Measurements from ENCODE around the gene SLC23A3. TPM values are rescaled to one million over a fixed set of nuclear protein-coding genes. Genes with fewer than 3 reads are reported as not detected.

SLC23A3 gene
- total and polyA plus RNA-seq, 4 donors = 0.23 to 2.4 (median 0.66) TPM

GRCh38 chr2:219112651-219113338, 57.0 kb downstream of the SLC23A3 start:
- Histone ChIP-seq H3K4me1 (ENCODE audit: control insufficient read depth in 4 of 4, insufficient read depth in 4 of 4, low read length in 3 of 4) (peaks cover 5 to 57% (median 34%) of the 10 kb centered on the region in 4 donors), H3K27me3 (ENCODE audit: control insufficient read depth in 4 of 4, insufficient read depth in 4 of 4, low read length in 3 of 4) (no peaks in the 10 kb centered on the region), H3K4me3 (ENCODE audit: low read depth in 1 of 3, low read length in 3 of 3) (no peak overlapping the region), H3K9me3 (ENCODE audit: control insufficient read depth in 4 of 4, low read length in 3 of 4) (no peaks in the 10 kb centered on the region), H3K27ac (ENCODE audit: low read depth in 1 of 2, low read length in 2 of 2) (peak overlapping the region in 1 of 2 donors; percentile 87), H3K36me3 (ENCODE audit: control insufficient read depth in 4 of 4, insufficient read depth in 3 of 4, low read depth in 1 of 4, low read length in 3 of 4) (no peaks in the 10 kb centered on the region), H3K9ac (ENCODE audit: low read depth in 1 of 2, low read length in 2 of 2) (no peak overlapping the region)
- no peak for TF ChIP-seq NR2F2 (IDR thresholded peaks at IDR 0.05)
- TF ChIP-seq RAD21 (IDR thresholded peaks at IDR 0.05) = no peak
- no peak for TF ChIP-seq MAX (IDR thresholded peaks at IDR 0.05)
- TF ChIP-seq RXRA (IDR thresholded peaks at IDR 0.05) = no peak
- whole genome bisulfite sequencing = 61% methylated on average over 9 of the region's 9 CpGs
- DNase-seq (ENCODE audit: low spot score) = no peak

- no peaks in the 10 kb centered on the region for H3K27me3 ChIP-seq (ENCODE audit: control insufficient read depth in 4 of 4, insufficient read depth in 4 of 4, low read length in 3 of 4)
- H3K4me1 ChIP-seq (ENCODE audit: control insufficient read depth in 4 of 4, insufficient read depth in 4 of 4, low read length in 3 of 4) = peaks cover 5 to 49% (median 27%) of the 10 kb centered on the region in 4 donors
- DNase-seq (ENCODE audit: low spot score) = no peak
- H3K4me3 ChIP-seq (ENCODE audit: low read depth in 1 of 3, low read length in 3 of 3) = no peak overlapping the region
- H3K27ac ChIP-seq (ENCODE audit: low read depth in 1 of 2, low read length in 2 of 2) = peak overlapping the region; percentile 79 to 87
- no peaks in the 10 kb centered on the region for H3K36me3 ChIP-seq (ENCODE audit: control insufficient read depth in 4 of 4, insufficient read depth in 3 of 4, low read depth in 1 of 4, low read length in 3 of 4)
- TF ChIP-seq FOXA2 (IDR thresholded peaks at IDR 0.05) (no peak), JUND (IDR thresholded peaks at IDR 0.05) (no peak), ZBTB33 (IDR thresholded peaks at IDR 0.05) (no peak), REST (IDR thresholded peaks at IDR 0.05) (no peak)
- no peak overlapping the region for H3K9ac ChIP-seq (ENCODE audit: low read depth in 1 of 2, low read length in 2 of 2)
- no peaks in the 10 kb centered on the region for H3K9me3 ChIP-seq (ENCODE audit: control insufficient read depth in 4 of 4, low read length in 3 of 4)
- 57% methylated on average over 2 of the region's 2 CpGs for WGBS
Observed at GRCh38 chr2:219112062-219112406, 57.8 kb downstream of the SLC23A3 start.

Other genes with a start within 250 kb of the SLC23A3 start
- gene CDK5R2, start 210.4 kb downstream of the SLC23A3 start, total RNA-seq = not detected
- not detected for gene CDK5R2, start 210.4 kb downstream of the SLC23A3 start, polyA plus RNA-seq
- not detected for gene FEV, start 184.8 kb downstream of the SLC23A3 start, total RNA-seq
- not detected for gene FEV, start 184.8 kb downstream of the SLC23A3 start, polyA plus RNA-seq
- not detected for gene CRYBA2, start 176.6 kb downstream of the SLC23A3 start, total RNA-seq
- not detected for gene CRYBA2, start 176.6 kb downstream of the SLC23A3 start, polyA plus RNA-seq
- not detected for gene CFAP65, start 128.5 kb downstream of the SLC23A3 start, total RNA-seq
- gene CFAP65, start 128.5 kb downstream of the SLC23A3 start, polyA plus RNA-seq = not detected
- gene IHH, start 109.1 kb downstream of the SLC23A3 start, total RNA-seq = 1 to 10 TPM in 1 of 2 donors, under 1 TPM in 1; 0.75 to 2.4 TPM
- under 1 TPM; 0.51 to 0.82 TPM for gene IHH, start 109.1 kb downstream of the SLC23A3 start, polyA plus RNA-seq
- gene NHEJ1, start 9.2 kb downstream of the SLC23A3 start, total RNA-seq = 10 to 100 TPM; 11.8 to 13.5 TPM
- gene NHEJ1, start 9.2 kb downstream of the SLC23A3 start, polyA plus RNA-seq = 1 to 10 TPM; 6.1 to 8.0 TPM
- 10 to 100 TPM; 16.5 to 39.8 TPM for gene CNPPD1, start 6.9 kb upstream of the SLC23A3 start, total RNA-seq
- gene CNPPD1, start 6.9 kb upstream of the SLC23A3 start, polyA plus RNA-seq = 10 to 100 TPM; 16.7 to 26.5 TPM
- 10 to 100 TPM; 34.1 to 41.2 TPM for gene RETREG2, start 8.2 kb upstream of the SLC23A3 start, total RNA-seq
- 10 to 100 TPM; 21.7 to 42.8 TPM for gene RETREG2, start 8.2 kb upstream of the SLC23A3 start, polyA plus RNA-seq
- 10 to 100 TPM; 19.6 to 29.8 TPM for gene ZFAND2B, start 36.8 kb upstream of the SLC23A3 start, total RNA-seq
- 10 to 100 TPM; 21.9 to 53.8 TPM for gene ZFAND2B, start 36.8 kb upstream of the SLC23A3 start, polyA plus RNA-seq
- 10 to 100 TPM; 27.5 to 96.1 TPM for gene ABCB6, start 48.9 kb upstream of the SLC23A3 start, total RNA-seq
- 10 to 100 TPM; 19.0 to 68.1 TPM for gene ABCB6, start 48.9 kb upstream of the SLC23A3 start, polyA plus RNA-seq
- 10 to 100 TPM; 44.7 to 68.1 TPM for gene ATG9A, start 59.6 kb upstream of the SLC23A3 start, total RNA-seq
- gene ATG9A, start 59.6 kb upstream of the SLC23A3 start, polyA plus RNA-seq = 10 to 100 TPM; 24.3 to 31.1 TPM
- gene ANKZF1, start 59.8 kb upstream of the SLC23A3 start, total RNA-seq = 10 to 100 TPM; 15.5 to 30.6 TPM
- 10 to 100 TPM in 1 of 2 donors, 1 to 10 TPM in 1; 9.0 to 25.5 TPM for gene ANKZF1, start 59.8 kb upstream of the SLC23A3 start, polyA plus RNA-seq
- 1 to 10 TPM; 2.8 to 5.2 TPM for gene GLB1L, start 75.4 kb upstream of the SLC23A3 start, total RNA-seq
- 1 to 10 TPM; 2.3 TPM for gene GLB1L, start 75.4 kb upstream of the SLC23A3 start, polyA plus RNA-seq
- 10 to 100 TPM; 14.8 to 44.3 TPM for gene STK16, start 75.5 kb upstream of the SLC23A3 start, total RNA-seq
- gene STK16, start 75.5 kb upstream of the SLC23A3 start, polyA plus RNA-seq = 10 to 100 TPM in 1 of 2 donors, 1 to 10 TPM in 1; 5.8 to 32.5 TPM
- under 1 TPM in 1 of 2 donors, not detected in 1; 0.08 TPM for gene TUBA4B, start 83.2 kb upstream of the SLC23A3 start, total RNA-seq
- under 1 TPM; 0.19 to 0.20 TPM for gene TUBA4B, start 83.2 kb upstream of the SLC23A3 start, polyA plus RNA-seq
- 10 to 100 TPM; 16.2 to 25.5 TPM for gene TUBA4A, start 83.9 kb upstream of the SLC23A3 start, total RNA-seq
- 10 to 100 TPM; 37.6 to 63.1 TPM for gene TUBA4A, start 83.9 kb upstream of the SLC23A3 start, polyA plus RNA-seq
- gene DNAJB2, start 109.3 kb upstream of the SLC23A3 start, total RNA-seq = 10 to 100 TPM; 22.0 to 71.8 TPM
- gene DNAJB2, start 109.3 kb upstream of the SLC23A3 start, polyA plus RNA-seq = 10 to 100 TPM in 1 of 2 donors, 1 to 10 TPM in 1; 7.4 to 32.0 TPM
- gene PTPRN, start 139.4 kb upstream of the SLC23A3 start, total RNA-seq = 1 to 10 TPM in 1 of 2 donors, not detected in 1; 2.2 TPM
- not detected for gene PTPRN, start 139.4 kb upstream of the SLC23A3 start, polyA plus RNA-seq
- gene RESP18, start 162.7 kb upstream of the SLC23A3 start, total RNA-seq = not detected
- not detected for gene RESP18, start 162.7 kb upstream of the SLC23A3 start, polyA plus RNA-seq
- gene DNPEP, start 217.9 kb upstream of the SLC23A3 start, total RNA-seq = 10 to 100 TPM; 25.8 to 58.4 TPM
- 10 to 100 TPM; 41.0 to 50.5 TPM for gene DNPEP, start 217.9 kb upstream of the SLC23A3 start, polyA plus RNA-seq
- 10 to 100 TPM in 1 of 2 donors, under 1 TPM in 1; 0.23 to 50.0 TPM for gene DES, start 248.3 kb upstream of the SLC23A3 start, total RNA-seq
- 1 to 10 TPM in 1 of 2 donors, under 1 TPM in 1; 0.15 to 6.2 TPM for gene DES, start 248.3 kb upstream of the SLC23A3 start, polyA plus RNA-seq